ENCODE data around the gene SMIM8. TPM values are rescaled to one million over a fixed set of nuclear protein-coding genes. Genes with fewer than 3 reads are reported as not detected.

The SMIM8 gene
- total RNA-seq, 4 donors from 2014 or later = 2.8 to 17.7 (median 6.9) TPM

- Histone ChIP-seq H3K9me3 (no peaks in the 10 kb centered on the region), H3K27ac (no peak overlapping the region), H3K36me3 (no peaks in the 10 kb centered on the region), H3K4me3 (no peak overlapping the region), H3K4me1 (no peaks in the 10 kb centered on the region), H3K27me3 (no peaks in the 10 kb centered on the region)
- DNase-seq (no peak), ATAC-seq (no peak)
- intact Hi-C loops (cut with DNase I; ENCODE audit: low total_unique reads) = no loop called here
- TF ChIP-seq POLR2A (IDR thresholded peaks at IDR 0.05) (no peak), CTCF (IDR thresholded peaks at IDR 0.05 in 4 of 5, conservative IDR thresholded peaks at IDR 0.05 in 1 of 5) (no peak)
- in situ Hi-C loops (cut with MboI; ENCODE audit: low sequenced_read_pairs in 4 of 4) = loop anchor here in 3 of 4 donors (25.0 kb wide), 1 partner anchor 1478 kb away; no protein-coding TSS in a partner anchor
These were observed 61.6 kb downstream of the SMIM8 start for GRCh38 chr6:87384038-87384437.

- Histone ChIP-seq H3K4me3 (no peak overlapping the region), H3K36me3 (no peaks in the 10 kb centered on the region), H3K27me3 (no peaks in the 10 kb centered on the region), H3K27ac (no peak overlapping the region), H3K4me1 (no peaks in the 10 kb centered on the region), H3K9me3 (no peaks in the 10 kb centered on the region)
- no peak for TF ChIP-seq POLR2A (IDR thresholded peaks at IDR 0.05)
- no peak for TF ChIP-seq CTCF (IDR thresholded peaks at IDR 0.05 in 4 of 5, conservative IDR thresholded peaks at IDR 0.05 in 1 of 5)
- intact Hi-C loops (cut with DNase I; ENCODE audit: low total_unique reads) = no loop called here
- DNase-seq (no peak), ATAC-seq (no peak)
- in situ Hi-C loops (cut with MboI; ENCODE audit: low sequenced_read_pairs in 4 of 4) = loop anchor here in 3 of 4 donors (25.0 kb wide), 1 partner anchor 1478 kb away; no protein-coding TSS in a partner anchor
These were observed 62.1 kb downstream of the SMIM8 start for GRCh38 chr6:87384449-87384848.

GRCh38 chr6:87391334-87391733 is 68.9 kb downstream of the SMIM8 start:
- TF ChIP-seq POLR2A (IDR thresholded peaks at IDR 0.05) (no peak), CTCF (IDR thresholded peaks at IDR 0.05 in 4 of 5, conservative IDR thresholded peaks at IDR 0.05 in 1 of 5) (no peak)
- H3K36me3 ChIP-seq = no peaks in the 10 kb centered on the region
- in situ Hi-C loops (cut with MboI; ENCODE audit: low sequenced_read_pairs in 4 of 4) (loop anchor here in 3 of 4 donors (25.0 kb wide), 1 partner anchor 1471 kb away; no protein-coding TSS in a partner anchor), intact Hi-C loops (cut with DNase I; ENCODE audit: low total_unique reads) (no loop called here)
- ATAC-seq (no peak), DNase-seq (no peak)
- H3K27me3 ChIP-seq = no peaks in the 10 kb centered on the region
- H3K9me3 ChIP-seq = no peaks in the 10 kb centered on the region
- H3K27ac ChIP-seq = no peak overlapping the region
- no peaks in the 10 kb centered on the region for H3K4me1 ChIP-seq
- H3K4me3 ChIP-seq = no peak overlapping the region

Other genes starting within 250 kb of the SMIM8 start
- not detected for gene CGA, start 227.5 kb upstream of the SMIM8 start, total RNA-seq
- gene ZNF292, start 167.0 kb upstream of the SMIM8 start, total RNA-seq = 10 to 100 TPM; 10.7 to 21.7 (median 11.5) TPM
- gene GJB7, start 6.7 kb downstream of the SMIM8 start, total RNA-seq = not detected
- 1 to 10 TPM in 1 of 4 donors, under 1 TPM in 2, not detected in 1; 0.29 to 5.3 (median 0.40) TPM for gene C6orf163, start 22.2 kb downstream of the SMIM8 start, total RNA-seq
- gene CFAP206, start 85.4 kb downstream of the SMIM8 start, total RNA-seq = 1 to 10 TPM in 1 of 4 donors, under 1 TPM in 1, not detected in 2; 0.20 to 1.6 TPM
- gene SLC35A1, start 150.4 kb downstream of the SMIM8 start, total RNA-seq = 10 to 100 TPM in 2 of 4 donors, 1 to 10 TPM in 2; 6.7 to 19.2 (median 11.2) TPM

All from gastrocnemius medialis (tissue), 4 donors.